IPS-20b (cell line): ENCODE data around the gene CDC42.

Experiments
- H3K27ac ChIP-seq: one replicate; pipeline ENCODE4 v1.5.1; 2013; ENCODE audit warnings: low read length
- H3K27me3 ChIP-seq: 2 replicates; pipeline ENCODE4 v1.6.1; 2013; ENCODE audit warnings: mild to moderate bottlenecking, low read length, inconsistent platforms; ENCODE audit not compliant: insufficient read depth
- H3K36me3 ChIP-seq: 2 replicates; pipeline ENCODE4 v1.6.1; 2013; ENCODE audit warnings: low read depth, mild to moderate bottlenecking, inconsistent platforms, low read length, moderate library complexity; ENCODE audit not compliant: insufficient read depth
- H3K4me1 ChIP-seq: 2 replicates; pipeline ENCODE4 v1.6.1; 2013; ENCODE audit warnings: mild to moderate bottlenecking, control low read depth, inconsistent platforms, low read length, moderate library complexity; ENCODE audit not compliant: insufficient read depth
- H3K4me3 ChIP-seq: 2 replicates; pipeline ENCODE4 v1.5.1; 2013; ENCODE audit warnings: mild to moderate bottlenecking, low read length, inconsistent platforms
- H3K9ac ChIP-seq: 2 replicates; pipeline ENCODE4 v1.6.1; 2013; ENCODE audit warnings: low read depth, mild to moderate bottlenecking, inconsistent platforms, low read length, moderate library complexity
- H3K9me3 ChIP-seq: 2 replicates; pipeline ENCODE4 v1.6.1; 2013; ENCODE audit warnings: mild to moderate bottlenecking, low read depth, low read length, inconsistent platforms; ENCODE audit not compliant: insufficient read depth

CDC42 gene

GRCh38 chr1:22117238-22117637, 64.7 kb downstream of the CDC42 start:
- no peaks in the 10 kb centered on the region for H3K9me3 ChIP-seq
- no peak overlapping the region for H3K4me3 ChIP-seq
- H3K27me3 ChIP-seq, result no peaks in the 10 kb centered on the region
- H3K36me3 ChIP-seq, result peaks cover 4% of the 10 kb centered on the region; the same call in 1 of the 2 replicates
- no peak overlapping the region for H3K27ac ChIP-seq
- H3K9ac ChIP-seq, result no peak overlapping the region
- H3K4me1 ChIP-seq, result peaks cover 18% of the 10 kb centered on the region

GRCh38 chr1:22117851-22118250, 65.3 kb downstream of the CDC42 start:
- no peaks in the 10 kb centered on the region for H3K9me3 ChIP-seq
- no peak overlapping the region for H3K9ac ChIP-seq
- H3K27ac ChIP-seq, result no peak overlapping the region
- H3K4me3 ChIP-seq, result no peak overlapping the region
- H3K36me3 ChIP-seq, result peaks cover 4% of the 10 kb centered on the region; the same call in 1 of the 2 replicates
- peaks cover 18% of the 10 kb centered on the region for H3K4me1 ChIP-seq
- no peaks in the 10 kb centered on the region for H3K27me3 ChIP-seq

GRCh38 chr1:22118291-22118992, 65.9 kb downstream of the CDC42 start:
- H3K4me1 ChIP-seq, result peaks cover 18% of the 10 kb centered on the region
- H3K9me3 ChIP-seq, result no peaks in the 10 kb centered on the region
- H3K4me3 ChIP-seq, result no peak overlapping the region
- H3K27me3 ChIP-seq, result no peaks in the 10 kb centered on the region
- H3K36me3 ChIP-seq, result no peaks in the 10 kb centered on the region
- H3K9ac ChIP-seq, result no peak overlapping the region
- H3K27ac ChIP-seq, result no peak overlapping the region

- Histone ChIP-seq H3K36me3 (no peaks in the 10 kb centered on the region), H3K27ac (no peak overlapping the region), H3K9me3 (no peaks in the 10 kb centered on the region), H3K4me1 (peaks cover 10% of the 10 kb centered on the region), H3K4me3 (no peak overlapping the region), H3K9ac (no peak overlapping the region), H3K27me3 (no peaks in the 10 kb centered on the region)
Observed at GRCh38 chr1:22119626-22120468, 67.3 kb downstream of the CDC42 start.

GRCh38 chr1:22120469-22120790, 67.9 kb downstream of the CDC42 start:
- Histone ChIP-seq H3K4me1 (peaks cover 6% of the 10 kb centered on the region), H3K27me3 (no peaks in the 10 kb centered on the region), H3K36me3 (no peaks in the 10 kb centered on the region), H3K4me3 (no peak overlapping the region), H3K9me3 (no peaks in the 10 kb centered on the region), H3K9ac (no peak overlapping the region), H3K27ac (no peak overlapping the region)

- Histone ChIP-seq H3K27ac (no peak overlapping the region), H3K27me3 (no peaks in the 10 kb centered on the region), H3K9ac (no peak overlapping the region), H3K4me1 (peaks cover 6% of the 10 kb centered on the region), H3K36me3 (no peaks in the 10 kb centered on the region), H3K4me3 (no peak overlapping the region), H3K9me3 (no peaks in the 10 kb centered on the region)
Observed at GRCh38 chr1:22121421-22121911, 69.0 kb downstream of the CDC42 start.

- H3K27ac ChIP-seq, result no peak overlapping the region
- H3K9ac ChIP-seq, result no peak overlapping the region
- no peaks in the 10 kb centered on the region for H3K36me3 ChIP-seq
- H3K4me3 ChIP-seq, result no peak overlapping the region
- no peaks in the 10 kb centered on the region for H3K9me3 ChIP-seq
- H3K27me3 ChIP-seq, result no peaks in the 10 kb centered on the region
- H3K4me1 ChIP-seq, result peaks cover 6% of the 10 kb centered on the region
Observed at GRCh38 chr1:22122273-22123070, 70.0 kb downstream of the CDC42 start.

- no peaks in the 10 kb centered on the region for H3K27me3 ChIP-seq
- no peak overlapping the region for H3K27ac ChIP-seq
- H3K9ac ChIP-seq, result no peak overlapping the region
- no peaks in the 10 kb centered on the region for H3K36me3 ChIP-seq
- peaks cover 6% of the 10 kb centered on the region for H3K4me1 ChIP-seq
- no peak overlapping the region for H3K4me3 ChIP-seq
- H3K9me3 ChIP-seq, result no peaks in the 10 kb centered on the region
Observed at GRCh38 chr1:22123071-22123390, 70.5 kb downstream of the CDC42 start.

- Histone ChIP-seq H3K27me3 (no peaks in the 10 kb centered on the region), H3K4me1 (peaks cover 6% of the 10 kb centered on the region), H3K9ac (no peak overlapping the region), H3K27ac (no peak overlapping the region), H3K36me3 (no peaks in the 10 kb centered on the region), H3K9me3 (no peaks in the 10 kb centered on the region), H3K4me3 (no peak overlapping the region)
Observed at GRCh38 chr1:22123901-22124404, 71.4 kb downstream of the CDC42 start.

- H3K27me3 ChIP-seq, result no peaks in the 10 kb centered on the region
- no peak overlapping the region for H3K27ac ChIP-seq
- no peak overlapping the region for H3K4me3 ChIP-seq
- peaks cover 6% of the 10 kb centered on the region for H3K4me1 ChIP-seq
- no peaks in the 10 kb centered on the region for H3K9me3 ChIP-seq
- H3K9ac ChIP-seq, result no peak overlapping the region
- no peaks in the 10 kb centered on the region for H3K36me3 ChIP-seq
Observed at GRCh38 chr1:22124592-22125229, 72.2 kb downstream of the CDC42 start.

GRCh38 chr1:22126531-22126930, 74.0 kb downstream of the CDC42 start:
- Histone ChIP-seq H3K4me3 (no peak overlapping the region), H3K27me3 (no peaks in the 10 kb centered on the region), H3K9me3 (no peaks in the 10 kb centered on the region), H3K4me1 (peaks cover 6% of the 10 kb centered on the region), H3K36me3 (no peaks in the 10 kb centered on the region), H3K9ac (no peak overlapping the region), H3K27ac (no peak overlapping the region)
